GM23338 (cell line): Measurements from ENCODE around the gene PADI1. TPM values are rescaled to one million over a fixed set of nuclear protein-coding genes. Genes with fewer than 3 reads are reported as not detected.

ENCODE experiments used
- ATAC-seq: fragments of 200-7000 bp; cut with Tn5 transposase; 3 replicates; pipeline ENCODE4 v1.9.1; 2020
- DNase-seq: peaks from one replicate; pipeline ENCODE4 v3.0.0-alpha.2; 2015; ENCODE audit warnings: low spot score
- H2AFZ ChIP-seq: fragments of 200-600 bp; sonication (generic); 2 replicates; pipeline ENCODE4 v1.8.0; 2016; ENCODE audit warnings: antibody characterized with exemption, mild to moderate bottlenecking, moderate library complexity
- H3F3A ChIP-seq: fragments of 200-600 bp; sonication (generic); replicated peaks from 2 replicates; pipeline ENCODE4 v1.8.0; 2017; ENCODE audit warnings: antibody characterized with exemption, mixed run types, low read depth
- H3K27ac ChIP-seq: fragments of 200-600 bp; sonication (generic); 2 replicates; pipeline ENCODE4 v1.6.1; 2016; ENCODE audit warnings: low read depth
- H3K27me3 ChIP-seq: fragments of 200-600 bp; sonication (generic); 2 replicates; pipeline ENCODE4 v1.8.0; 2016; ENCODE audit warnings: mild to moderate bottlenecking, mixed run types, moderate library complexity; ENCODE audit not compliant: insufficient read depth
- H3K36me3 ChIP-seq: fragments of 200-600 bp; sonication (generic); 2 replicates; pipeline ENCODE4 v1.8.0; 2016; ENCODE audit warnings: mild to moderate bottlenecking; ENCODE audit not compliant: insufficient read depth
- H3K4me1 ChIP-seq: fragments of 200-600 bp; sonication (generic); 2 replicates; pipeline ENCODE4 v1.8.0; 2016; ENCODE audit warnings: mild to moderate bottlenecking, moderate library complexity; ENCODE audit not compliant: insufficient read depth
- H3K4me2 ChIP-seq: fragments of 200-600 bp; sonication (generic); 2 replicates; pipeline ENCODE4 v1.7.1; 2017; ENCODE audit warnings: mixed run types
- H3K4me3 ChIP-seq: fragments of 200-600 bp; sonication (generic); 2 replicates; pipeline ENCODE4 v1.6.1; 2016; ENCODE audit warnings: mixed run types
- H3K79me2 ChIP-seq: fragments of 200-600 bp; sonication (generic); replicated peaks from 2 replicates; pipeline ENCODE4 v1.8.0; 2017; ENCODE audit warnings: mild to moderate bottlenecking; ENCODE audit not compliant: insufficient read depth
- H3K9me2 ChIP-seq: fragments of 200-600 bp; sonication (generic); 2 replicates; pipeline ENCODE4 v1.8.0; 2017; ENCODE audit not compliant: insufficient read depth
- H4K20me1 ChIP-seq: fragments of 200-600 bp; sonication (generic); replicated peaks from 2 replicates; pipeline ENCODE4 v1.8.0; 2017; ENCODE audit warnings: mild to moderate bottlenecking; ENCODE audit not compliant: insufficient read depth
- H3K27ac Mint-ChIP-seq: 2 replicates; pipeline ENCODE4 v1.8.0; 2020; ENCODE audit warnings: inconsistent platforms, mild to moderate bottlenecking, moderate library complexity, mixed read lengths
- H3K27me3 Mint-ChIP-seq: 3 replicates; pipeline ENCODE4 v1.8.0; 2022; ENCODE audit warnings: low read depth, mild to moderate bottlenecking, moderate library complexity, mixed read lengths, inconsistent platforms; ENCODE audit not compliant: insufficient read depth, poor library complexity
- H3K36me3 Mint-ChIP-seq: 3 replicates; pipeline ENCODE4 v1.8.0; 2021; ENCODE audit warnings: low read depth, mild to moderate bottlenecking, inconsistent platforms, moderate library complexity, mixed read lengths
- H3K4me1 Mint-ChIP-seq: 3 replicates; pipeline ENCODE4 v1.8.0; 2020; ENCODE audit warnings: mild to moderate bottlenecking, inconsistent platforms, mixed read lengths
- H3K4me3 Mint-ChIP-seq: 3 replicates; pipeline ENCODE4 v1.8.0; 2021; ENCODE audit warnings: moderate library complexity, mild to moderate bottlenecking, inconsistent platforms, mixed read lengths
- H3K9me3 Mint-ChIP-seq: 3 replicates; pipeline ENCODE4 v1.8.0; 2020; ENCODE audit warnings: moderate library complexity, mild to moderate bottlenecking, inconsistent platforms, mixed read lengths
- CREB1 ChIP-seq: fragments of 250-450 bp; sonication (Bioruptor Pico); IDR thresholded peaks from 2 replicates; pipeline ENCODE4 v1.5.0; 2020; ENCODE audit warnings: low read depth, mild to moderate bottlenecking, moderate library complexity
- CTCF ChIP-seq, 2 experiments: fragments of 200-600 bp in 1 of 2; sonication (generic) in 1 of 2; conservative IDR thresholded peaks; 2 replicates each; pipeline versions ENCODE4 v1.5.1 to v1.6.1; 2016 to 2017; ENCODE audit warnings: antibody characterized with exemption in 2 of 2, low read depth in 2 of 2, mild to moderate bottlenecking in 2 of 2, moderate library complexity in 1 of 2
- ETS1 ChIP-seq: IDR thresholded peaks from 2 replicates; pipeline ENCODE4 v1.6.1; 2016; ENCODE audit warnings: antibody characterized with exemption
- EZH2 ChIP-seq: fragments of 200-600 bp; sonication (generic); IDR thresholded peaks from one replicate; pipeline ENCODE4 v1.8.0; 2017; ENCODE audit warnings: antibody characterized with exemption, mild to moderate bottlenecking, low read depth; ENCODE audit not compliant: unreplicated experiment
- EZH2phosphoT487 ChIP-seq: fragments of 200-600 bp; sonication (generic); IDR thresholded peaks from one replicate; pipeline ENCODE4 v1.8.1; 2018; ENCODE audit warnings: antibody characterized with exemption; ENCODE audit not compliant: unreplicated experiment
- JUNB ChIP-seq: IDR thresholded peaks from one replicate; pipeline ENCODE4 v1.6.1; 2016; ENCODE audit warnings: antibody characterized with exemption; ENCODE audit not compliant: unreplicated experiment
- NANOG ChIP-seq: IDR thresholded peaks from 2 replicates; pipeline ENCODE4 v1.6.1; 2016; ENCODE audit warnings: antibody characterized with exemption, borderline replicate concordance
- POLR2AphosphoS5 ChIP-seq: IDR thresholded peaks from 2 replicates; pipeline ENCODE4 v1.6.1; 2016; ENCODE audit warnings: antibody characterized with exemption, low read depth
- REST ChIP-seq: IDR thresholded peaks from one replicate; pipeline ENCODE4 v1.6.1; 2018; ENCODE audit warnings: antibody characterized with exemption; ENCODE audit not compliant: unreplicated experiment
- STAT1 ChIP-seq: IDR thresholded peaks from one replicate; pipeline ENCODE4 v1.6.1; 2016; ENCODE audit warnings: antibody characterized with exemption; ENCODE audit not compliant: unreplicated experiment
- ZNF114 ChIP-seq: fragments of 250-450 bp; sonication (Bioruptor Pico); IDR thresholded peaks from 2 replicates; pipeline ENCODE4 v1.5.0; 2020; ENCODE audit warnings: mild to moderate bottlenecking, moderate library complexity
- ZNF331 ChIP-seq: fragments of 250-450 bp; sonication (Bioruptor Pico); IDR thresholded peaks from 2 replicates; pipeline ENCODE4 v1.5.0; 2020; ENCODE audit warnings: low read depth, mild to moderate bottlenecking, moderate library complexity
- polyA plus RNA-seq: library from polyadenylated mRNA; unstranded; fragments of >200 nt; fragmentation: Nextera tagmentation; extraction: Ambion mirVana; gene quantifications from 2 replicates; pipeline ENCODE4 v1.2.1, GENCODE V29; 2016
- total RNA-seq: library from RNA; depleted of rRNA; stranded (reverse); fragments of >200 nt; shearing (Covaris generic); gene quantifications from 2 replicates; pipeline ENCODE4 v1.2.3, GENCODE V29; 2014
- TF ChIP-seq, protein P1 (sequence below): fragments of 250-450 bp; sonication (Bioruptor Pico); IDR thresholded peaks from 2 replicates; pipeline ENCODE4 v1.5.0; 2020; ENCODE audit warnings: mild to moderate bottlenecking, moderate library complexity

The PADI1 gene
- total and polyA plus RNA-seq, 2 experiments from 2014 or later = 0.26 to 0.28 TPM

- Mint-ChIP-seq H3K4me1 (peaks cover 7% of the 10 kb centered on the region), H3K27me3 (peaks cover 4% of the 10 kb centered on the region), H3K36me3 (no peaks in the 10 kb centered on the region), H3K4me3 (no peak overlapping the region), H3K9me3 (no peaks in the 10 kb centered on the region; the same call in 2 of the 3 replicates), H3K27ac (no peak overlapping the region)
- DNase-seq (no peak), ATAC-seq (no peak)
- no peaks in the 10 kb centered on the region for H4K20me1 ChIP-seq
- no peak for TF ChIP-seq CTCF (conservative IDR thresholded peaks at IDR 0.05; ENCODE audit: low read depth in 2 of 2)
- TF ChIP-seq NANOG = no peak
- TF ChIP-seq ZNF331 = no peak
- TF ChIP-seq CREB1 (CRISPR knock-in tag) = no peak
- TF ChIP-seq JUNB = no peak
- no peak for TF ChIP-seq STAT1
- TF ChIP-seq ZNF114 (CRISPR knock-in tag) = no peak
- no peak for TF ChIP-seq EZH2phosphoT487
- TF ChIP-seq POLR2AphosphoS5 = no peak
- TF ChIP-seq, protein P1, sequence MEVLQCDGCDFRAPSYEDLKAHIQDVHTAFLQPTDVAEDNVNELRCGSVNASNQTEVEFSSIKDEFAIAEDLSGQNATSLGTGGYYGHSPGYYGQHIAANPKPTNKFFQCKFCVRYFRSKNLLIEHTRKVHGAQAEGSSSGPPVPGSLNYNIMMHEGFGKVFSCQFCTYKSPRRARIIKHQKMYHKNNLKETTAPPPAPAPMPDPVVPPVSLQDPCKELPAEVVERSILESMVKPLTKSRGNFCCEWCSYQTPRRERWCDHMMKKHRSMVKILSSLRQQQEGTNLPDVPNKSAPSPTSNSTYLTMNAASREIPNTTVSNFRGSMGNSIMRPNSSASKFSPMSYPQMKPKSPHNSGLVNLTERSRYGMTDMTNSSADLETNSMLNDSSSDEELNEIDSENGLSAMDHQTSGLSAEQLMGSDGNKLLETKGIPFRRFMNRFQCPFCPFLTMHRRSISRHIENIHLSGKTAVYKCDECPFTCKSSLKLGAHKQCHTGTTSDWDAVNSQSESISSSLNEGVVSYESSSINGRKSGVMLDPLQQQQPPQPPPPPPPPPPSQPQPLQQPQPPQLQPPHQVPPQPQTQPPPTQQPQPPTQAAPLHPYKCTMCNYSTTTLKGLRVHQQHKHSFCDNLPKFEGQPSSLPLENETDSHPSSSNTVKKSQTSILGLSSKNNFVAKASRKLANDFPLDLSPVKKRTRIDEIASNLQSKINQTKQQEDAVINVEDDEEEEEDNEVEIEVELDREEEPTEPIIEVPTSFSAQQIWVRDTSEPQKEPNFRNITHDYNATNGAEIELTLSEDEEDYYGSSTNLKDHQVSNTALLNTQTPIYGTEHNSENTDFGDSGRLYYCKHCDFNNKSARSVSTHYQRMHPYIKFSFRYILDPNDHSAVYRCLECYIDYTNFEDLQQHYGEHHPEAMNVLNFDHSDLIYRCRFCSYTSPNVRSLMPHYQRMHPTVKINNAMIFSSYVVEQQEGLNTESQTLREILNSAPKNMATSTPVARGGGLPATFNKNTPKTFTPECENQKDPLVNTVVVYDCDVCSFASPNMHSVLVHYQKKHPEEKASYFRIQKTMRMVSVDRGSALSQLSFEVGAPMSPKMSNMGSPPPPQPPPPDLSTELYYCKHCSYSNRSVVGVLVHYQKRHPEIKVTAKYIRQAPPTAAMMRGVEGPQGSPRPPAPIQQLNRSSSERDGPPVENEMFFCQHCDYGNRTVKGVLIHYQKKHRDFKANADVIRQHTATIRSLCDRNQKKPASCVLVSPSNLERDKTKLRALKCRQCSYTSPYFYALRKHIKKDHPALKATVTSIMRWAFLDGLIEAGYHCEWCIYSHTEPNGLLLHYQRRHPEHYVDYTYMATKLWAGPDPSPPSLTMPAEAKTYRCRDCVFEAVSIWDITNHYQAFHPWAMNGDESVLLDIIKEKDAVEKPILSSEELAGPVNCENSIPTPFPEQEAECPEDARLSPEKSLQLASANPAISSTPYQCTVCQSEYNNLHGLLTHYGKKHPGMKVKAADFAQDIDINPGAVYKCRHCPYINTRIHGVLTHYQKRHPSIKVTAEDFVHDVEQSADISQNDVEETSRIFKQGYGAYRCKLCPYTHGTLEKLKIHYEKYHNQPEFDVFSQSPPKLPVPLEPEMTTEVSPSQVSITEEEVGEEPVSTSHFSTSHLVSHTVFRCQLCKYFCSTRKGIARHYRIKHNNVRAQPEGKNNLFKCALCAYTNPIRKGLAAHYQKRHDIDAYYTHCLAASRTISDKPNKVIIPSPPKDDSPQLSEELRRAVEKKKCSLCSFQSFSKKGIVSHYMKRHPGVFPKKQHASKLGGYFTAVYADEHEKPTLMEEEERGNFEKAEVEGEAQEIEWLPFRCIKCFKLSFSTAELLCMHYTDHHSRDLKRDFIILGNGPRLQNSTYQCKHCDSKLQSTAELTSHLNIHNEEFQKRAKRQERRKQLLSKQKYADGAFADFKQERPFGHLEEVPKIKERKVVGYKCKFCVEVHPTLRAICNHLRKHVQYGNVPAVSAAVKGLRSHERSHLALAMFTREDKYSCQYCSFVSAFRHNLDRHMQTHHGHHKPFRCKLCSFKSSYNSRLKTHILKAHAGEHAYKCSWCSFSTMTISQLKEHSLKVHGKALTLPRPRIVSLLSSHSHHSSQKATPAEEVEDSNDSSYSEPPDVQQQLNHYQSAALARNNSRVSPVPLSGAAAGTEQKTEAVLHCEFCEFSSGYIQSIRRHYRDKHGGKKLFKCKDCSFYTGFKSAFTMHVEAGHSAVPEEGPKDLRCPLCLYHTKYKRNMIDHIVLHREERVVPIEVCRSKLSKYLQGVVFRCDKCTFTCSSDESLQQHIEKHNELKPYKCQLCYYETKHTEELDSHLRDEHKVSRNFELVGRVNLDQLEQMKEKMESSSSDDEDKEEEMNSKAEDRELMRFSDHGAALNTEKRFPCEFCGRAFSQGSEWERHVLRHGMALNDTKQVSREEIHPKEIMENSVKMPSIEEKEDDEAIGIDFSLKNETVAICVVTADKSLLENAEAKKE = no peak
- no peak for TF ChIP-seq REST
- no peak for TF ChIP-seq ETS1
- no peak for TF ChIP-seq EZH2
- no peaks in the 10 kb centered on the region for H3K9me2 ChIP-seq
- no peaks in the 10 kb centered on the region for H3K36me3 ChIP-seq
- H3K4me3 ChIP-seq = no peak overlapping the region
- H3K27me3 ChIP-seq = no peaks in the 10 kb centered on the region
- H2AFZ ChIP-seq = no peak overlapping the region
- H3K79me2 ChIP-seq = no peaks in the 10 kb centered on the region
- H3F3A ChIP-seq = no peaks in the 10 kb centered on the region
- H3K4me1 ChIP-seq = no peaks in the 10 kb centered on the region
- H3K4me2 ChIP-seq = no peak overlapping the region
- no peak overlapping the region for H3K27ac ChIP-seq
These were observed 1.3 kb downstream of the PADI1 start for GRCh38 chr1:17206196-17206595.
